Fibroblast of lung (primary cell): ENCODE data around the gene LSM7. TPM values are rescaled to one million over a fixed set of nuclear protein-coding genes. Genes with fewer than 3 reads are reported as not detected.

Experiments used
- DNase-seq, 2 donors: peaks; one replicate each; pipeline versions ENCODE4 v3.0.0 to v3.0.0-alpha.2; 2010; ENCODE audit warnings: low read depth in 2 of 2
- H2AFZ ChIP-seq: 2 replicates; pipeline ENCODE4 v1.5.1; 2012; ENCODE audit warnings: low read length, control low read depth, inconsistent platforms
- H3K27ac ChIP-seq: 2 replicates; pipeline ENCODE4 v1.5.1; 2011; ENCODE audit warnings: low read length, control low read depth; ENCODE audit not compliant: insufficient read depth
- H3K27me3 ChIP-seq: 2 replicates; pipeline ENCODE4 v1.5.1; 2011; ENCODE audit warnings: mild to moderate bottlenecking, low read length; ENCODE audit not compliant: control insufficient read depth, insufficient read depth
- H3K36me3 ChIP-seq: 2 replicates; pipeline ENCODE4 v1.5.1; 2011; ENCODE audit warnings: low read length; ENCODE audit not compliant: control insufficient read depth, insufficient read depth
- H3K4me1 ChIP-seq: 2 replicates; pipeline ENCODE4 v1.5.1; 2011; ENCODE audit warnings: low read length; ENCODE audit not compliant: control insufficient read depth, insufficient read depth; ENCODE audit errors: extremely low read depth
- H3K4me2 ChIP-seq: 2 replicates; pipeline ENCODE4 v1.5.1; 2011; ENCODE audit warnings: low read length, control low read depth; ENCODE audit not compliant: insufficient read depth; ENCODE audit errors: extremely low read depth
- H3K4me3 ChIP-seq, 4 experiments: fragments of 200-600 bp in 1 of 4; sonication (generic) in 1 of 4; replicated peaks in 1 of 4; 2 replicates each; pipeline ENCODE4 v1.5.1; 2011 to 2016; ENCODE audit warnings: low read length in 4 of 4, low read depth in 3 of 4, mild to moderate bottlenecking in 3 of 4, control low read depth in 2 of 4, inconsistent platforms in 1 of 4, mixed read lengths in 1 of 4; ENCODE audit not compliant: insufficient read depth in 1 of 4; ENCODE audit errors: control extremely low read depth in 1 of 4
- H3K79me2 ChIP-seq: 2 replicates; pipeline ENCODE4 v1.5.1; 2012; ENCODE audit warnings: mild to moderate bottlenecking, low read length, inconsistent platforms; ENCODE audit not compliant: control insufficient read depth, insufficient read depth
- H3K9ac ChIP-seq: 2 replicates; pipeline ENCODE4 v1.5.1; 2011; ENCODE audit warnings: mild to moderate bottlenecking, low read length, control low read depth; ENCODE audit not compliant: insufficient read depth
- H3K9me3 ChIP-seq: 2 replicates; pipeline ENCODE4 v1.5.1; 2012; ENCODE audit warnings: low read depth, low read length; ENCODE audit not compliant: control insufficient read depth, insufficient read depth
- H4K20me1 ChIP-seq: 2 replicates; pipeline ENCODE4 v1.5.1; 2011; ENCODE audit warnings: low read length; ENCODE audit not compliant: control insufficient read depth, insufficient read depth; ENCODE audit errors: extremely low read depth
- CTCF ChIP-seq, 2 donors: IDR thresholded peaks in 1 of 2; conservative IDR thresholded peaks in 1 of 2; 1 replicate in 1 of 2; 2 replicates in 1 of 2; pipeline ENCODE4 v1.5.1; 2011 to 2012; ENCODE audit warnings: low read length in 2 of 2, control low read depth in 1 of 2, inconsistent platforms in 1 of 2, low read depth in 1 of 2, mild to moderate bottlenecking in 1 of 2
- EZH2 ChIP-seq: IDR thresholded peaks from 2 replicates; pipeline ENCODE4 v1.5.1; 2012; ENCODE audit warnings: low read length, control low read depth, mild to moderate bottlenecking; ENCODE audit errors: missing control alignments
- polyA plus RNA-seq, 2 donors: library from polyadenylated mRNA; depleted of rRNA in 1 of 2; stranded (reverse) in 1 of 2; unstranded in 1 of 2; fragments of >200 nt; gene quantifications; 2 replicates each; pipeline ENCODE4 v1.2.1, GENCODE V29; 2011 to 2012; ENCODE audit warnings: missing spikeins in 1 of 2
- total RNA-seq: library from RNA; depleted of rRNA; stranded (reverse); fragments of >200 nt; gene quantifications from 2 replicates; pipeline ENCODE4 v1.2.1, GENCODE V29; 2014

The LSM7 gene
- total and polyA plus RNA-seq, 2 donors (not counting 1 experiment from before 2014, with no cell fraction given) = 43.1 to 182 TPM

- Histone ChIP-seq H3K79me2 (peaks cover 43% of the 10 kb centered on the region), H3K9ac (no peak overlapping the region), H4K20me1 (no peaks in the 10 kb centered on the region), H2AFZ (no peak overlapping the region), H3K4me1 (peaks cover 5% of the 10 kb centered on the region), H3K27me3 (no peaks in the 10 kb centered on the region), H3K9me3 (no peaks in the 10 kb centered on the region), H3K4me2 (no peak overlapping the region), H3K4me3 (no peak overlapping the region), H3K27ac (peak overlapping the region; percentile 57), H3K36me3 (peaks cover 13% of the 10 kb centered on the region)
- TF ChIP-seq CTCF (conservative IDR thresholded peaks at IDR 0.05 in 1 of 2, IDR thresholded peaks at IDR 0.05 in 1 of 2; ENCODE audit: low read depth in 1 of 2, low read length in 2 of 2) (no peak), EZH2 (no peak)
- DNase-seq = no peak
Observed at GRCh38 chr19:2326699-2327360, 1.6 kb downstream of the LSM7 start.

- H3K9ac ChIP-seq = no peak overlapping the region
- no peaks in the 10 kb centered on the region for H3K27me3 ChIP-seq
- H3K9me3 ChIP-seq = no peaks in the 10 kb centered on the region
- H2AFZ ChIP-seq = no peak overlapping the region
- H3K36me3 ChIP-seq = peaks cover 16% of the 10 kb centered on the region
- H4K20me1 ChIP-seq = no peaks in the 10 kb centered on the region
- no peak for DNase-seq
- H3K27ac ChIP-seq = no peak overlapping the region
- no peak overlapping the region for H3K4me3 ChIP-seq
- TF ChIP-seq CTCF (conservative IDR thresholded peaks at IDR 0.05 in 1 of 2, IDR thresholded peaks at IDR 0.05 in 1 of 2; ENCODE audit: low read depth in 1 of 2, low read length in 2 of 2) (no peak), EZH2 (no peak)
- H3K4me1 ChIP-seq = peaks cover 5% of the 10 kb centered on the region
- H3K4me2 ChIP-seq = no peak overlapping the region
- H3K79me2 ChIP-seq = peaks cover 36% of the 10 kb centered on the region
Observed at GRCh38 chr19:2325281-2326046, 2.9 kb downstream of the LSM7 start.

- Histone ChIP-seq H4K20me1 (no peaks in the 10 kb centered on the region), H3K4me1 (peaks cover 3% of the 10 kb centered on the region), H3K9me3 (no peaks in the 10 kb centered on the region), H3K4me2 (no peak overlapping the region), H2AFZ (no peak overlapping the region), H3K4me3 (no peak overlapping the region), H3K27ac (no peak overlapping the region), H3K79me2 (peaks cover 27% of the 10 kb centered on the region), H3K27me3 (no peaks in the 10 kb centered on the region), H3K36me3 (peaks cover 16% of the 10 kb centered on the region), H3K9ac (no peak overlapping the region)
- TF ChIP-seq CTCF (conservative IDR thresholded peaks at IDR 0.05 in 1 of 2, IDR thresholded peaks at IDR 0.05 in 1 of 2; ENCODE audit: low read depth in 1 of 2, low read length in 2 of 2) = no peak
- TF ChIP-seq EZH2 = no peak
- no peak for DNase-seq
Observed at GRCh38 chr19:2324220-2324948, 4.0 kb downstream of the LSM7 start.
